ENCODE results near the gene BPIFB1.
A peak's percentile ranks its signal among the peaks of the same experiment; 100 is the strongest.

BPIFB1 gene

GRCh38 chr20:33262658-33263065 is 20.4 kb upstream of the BPIFB1 start:
- Histone ChIP-seq H3K27ac (ENCODE audit: low read depth, low read length) (no peak overlapping the region), H3K27me3 (ENCODE audit: low read length) (no peaks in the 10 kb centered on the region), H3K36me3 (ENCODE audit: low read length) (no peaks in the 10 kb centered on the region), H3F3A (ENCODE audit: insufficient read depth) (no peaks in the 10 kb centered on the region), H2AFZ (ENCODE audit: low read depth, low read length, severe bottlenecking) (no peak overlapping the region), H3K9me3 (ENCODE audit: insufficient read depth, low read length) (no peaks in the 10 kb centered on the region), H3K4me2 (ENCODE audit: low read depth, low read length, poor library complexity, severe bottlenecking) (no peak overlapping the region), H3K9ac (ENCODE audit: low read length) (no peak overlapping the region), H3K9me2 (replicated peaks; ENCODE audit: insufficient read depth, low read length) (no peaks in the 10 kb centered on the region), H3K79me2 (ENCODE audit: insufficient read depth, low read length) (no peaks in the 10 kb centered on the region), H3K4me3 (ENCODE audit: insufficient read depth, low read length, poor library complexity, severe bottlenecking) (no peak overlapping the region), H4K20me1 (ENCODE audit: low read depth, low read length) (no peaks in the 10 kb centered on the region)
- no peak for TF ChIP-seq EZH2phosphoT487 (conservative IDR thresholded peaks at IDR 0.05; ENCODE audit: low read length)
- TF ChIP-seq CTCF (IDR thresholded peaks at IDR 0.05; ENCODE audit: insufficient read depth, low read length, poor library complexity, severe bottlenecking), result peak; percentile 32

- no peaks in the 10 kb centered on the region for H3F3A ChIP-seq (ENCODE audit: insufficient read depth)
- no peaks in the 10 kb centered on the region for H3K9me3 ChIP-seq (ENCODE audit: insufficient read depth, low read length)
- H2AFZ ChIP-seq (ENCODE audit: low read depth, low read length, severe bottlenecking), result no peak overlapping the region
- no peaks in the 10 kb centered on the region for H3K9me2 ChIP-seq (replicated peaks; ENCODE audit: insufficient read depth, low read length)
- H3K27me3 ChIP-seq (ENCODE audit: low read length), result no peaks in the 10 kb centered on the region
- no peak for TF ChIP-seq CTCF (IDR thresholded peaks at IDR 0.05; ENCODE audit: insufficient read depth, low read length, poor library complexity, severe bottlenecking)
- no peak for TF ChIP-seq EZH2phosphoT487 (conservative IDR thresholded peaks at IDR 0.05; ENCODE audit: low read length)
- no peaks in the 10 kb centered on the region for H3K36me3 ChIP-seq (ENCODE audit: low read length)
- H4K20me1 ChIP-seq (ENCODE audit: low read depth, low read length), result no peaks in the 10 kb centered on the region
- no peak overlapping the region for H3K9ac ChIP-seq (ENCODE audit: low read length)
- no peak overlapping the region for H3K4me2 ChIP-seq (ENCODE audit: low read depth, low read length, poor library complexity, severe bottlenecking)
- no peak overlapping the region for H3K4me3 ChIP-seq (ENCODE audit: insufficient read depth, low read length, poor library complexity, severe bottlenecking)
- no peaks in the 10 kb centered on the region for H3K79me2 ChIP-seq (ENCODE audit: insufficient read depth, low read length)
- H3K27ac ChIP-seq (ENCODE audit: low read depth, low read length), result no peak overlapping the region
Observed at GRCh38 chr20:33263784-33264183, 19.2 kb upstream of the BPIFB1 start.

GRCh38 chr20:33267701-33268100 is 15.3 kb upstream of the BPIFB1 start:
- Histone ChIP-seq H3K79me2 (ENCODE audit: insufficient read depth, low read length) (no peaks in the 10 kb centered on the region), H3K9ac (ENCODE audit: low read length) (no peak overlapping the region), H3K4me2 (ENCODE audit: low read depth, low read length, poor library complexity, severe bottlenecking) (no peak overlapping the region), H3K36me3 (ENCODE audit: low read length) (no peaks in the 10 kb centered on the region), H3K27me3 (ENCODE audit: low read length) (no peaks in the 10 kb centered on the region), H3F3A (ENCODE audit: insufficient read depth) (no peaks in the 10 kb centered on the region), H3K27ac (ENCODE audit: low read depth, low read length) (no peak overlapping the region), H2AFZ (ENCODE audit: low read depth, low read length, severe bottlenecking) (no peak overlapping the region), H3K9me3 (ENCODE audit: insufficient read depth, low read length) (no peaks in the 10 kb centered on the region), H3K9me2 (replicated peaks; ENCODE audit: insufficient read depth, low read length) (no peaks in the 10 kb centered on the region), H4K20me1 (ENCODE audit: low read depth, low read length) (no peaks in the 10 kb centered on the region), H3K4me3 (ENCODE audit: insufficient read depth, low read length, poor library complexity, severe bottlenecking) (no peak overlapping the region)
- TF ChIP-seq EZH2phosphoT487 (conservative IDR thresholded peaks at IDR 0.05; ENCODE audit: low read length), result no peak

GRCh38 chr20:33272155-33272873 is 10.7 kb upstream of the BPIFB1 start:
- TF ChIP-seq EZH2phosphoT487 (conservative IDR thresholded peaks at IDR 0.05; ENCODE audit: low read length) (no peak), CTCF (IDR thresholded peaks at IDR 0.05; ENCODE audit: insufficient read depth, low read length, poor library complexity, severe bottlenecking) (no peak)
- H3K27ac ChIP-seq (ENCODE audit: low read depth, low read length), result no peak overlapping the region
- no peak overlapping the region for H3K4me2 ChIP-seq (ENCODE audit: low read depth, low read length, poor library complexity, severe bottlenecking)
- no peaks in the 10 kb centered on the region for H3K36me3 ChIP-seq (ENCODE audit: low read length)
- H3K9me3 ChIP-seq (ENCODE audit: insufficient read depth, low read length), result no peaks in the 10 kb centered on the region
- H3K79me2 ChIP-seq (ENCODE audit: insufficient read depth, low read length), result no peaks in the 10 kb centered on the region
- H4K20me1 ChIP-seq (ENCODE audit: low read depth, low read length), result no peaks in the 10 kb centered on the region
- H3K9me2 ChIP-seq (replicated peaks; ENCODE audit: insufficient read depth, low read length), result no peaks in the 10 kb centered on the region
- no peak overlapping the region for H2AFZ ChIP-seq (ENCODE audit: low read depth, low read length, severe bottlenecking)
- no peak overlapping the region for H3K4me3 ChIP-seq (ENCODE audit: insufficient read depth, low read length, poor library complexity, severe bottlenecking)
- H3F3A ChIP-seq (ENCODE audit: insufficient read depth), result no peaks in the 10 kb centered on the region
- no peaks in the 10 kb centered on the region for H3K27me3 ChIP-seq (ENCODE audit: low read length)
- no peak overlapping the region for H3K9ac ChIP-seq (ENCODE audit: low read length)
